Left hindlimb (tissue), 1 donor: ENCODE data around the gene CCDC158.

Experiments
- DNase-seq: peaks from one replicate; pipeline ENCODE4 v3.0.0-alpha.2; 2018

CCDC158 gene

GRCh38 chr4:76276813-76277212 lies 144.1 kb downstream of the CCDC158 start:
- no peak for DNase-seq

- no peak for DNase-seq
Measured at GRCh38 chr4:76275486-76276124, 145.3 kb downstream of the CCDC158 start.

GRCh38 chr4:76272999-76273398 lies 147.9 kb downstream of the CCDC158 start:
- no peak for DNase-seq

GRCh38 chr4:76272582-76272981 lies 148.4 kb downstream of the CCDC158 start:
- no peak for DNase-seq

- DNase-seq, result no peak
Measured at GRCh38 chr4:76272073-76272472, 148.9 kb downstream of the CCDC158 start.

- no peak for DNase-seq
Measured at GRCh38 chr4:76271248-76271647, 149.7 kb downstream of the CCDC158 start.

GRCh38 chr4:76270244-76271175 lies 150.4 kb downstream of the CCDC158 start:
- no peak for DNase-seq

- DNase-seq, result no peak
Measured at GRCh38 chr4:76267811-76268210, 153.1 kb downstream of the CCDC158 start.

GRCh38 chr4:76266627-76267026 lies 154.3 kb downstream of the CCDC158 start:
- no peak for DNase-seq

- DNase-seq, result no peak
Measured at GRCh38 chr4:76265631-76266218, 155.2 kb downstream of the CCDC158 start.
